IMR-90 (cell line): ENCODE results near the gene ZKSCAN4. TPM values are rescaled to one million over a fixed set of nuclear protein-coding genes. Genes with fewer than 3 reads are reported as not detected.

Experiments used
- ATAC-seq: fragments of 200-7000 bp; cut with Tn5 transposase; 2 replicates; pipeline ENCODE4 v1.9.1; 2020; ENCODE audit warnings: low read depth, mild to moderate bottlenecking, moderate library complexity
- BruUV-seq: library from RNA; stranded (reverse); fragments of 400-500 nt; replicated peaks from 2 replicates; lab custom pipeline; 2021; lab: Mats Ljungman, UMichigan
- CTCF ChIA-PET: fragments of 300-600 bp; formaldehyde crosslinking; extraction: SDS; loops from one replicate; lab custom pipeline; 2021; ENCODE audit warnings: antibody characterized with exemption; lab: Yijun Ruan, JAX
- POLR2A ChIA-PET: fragments of 300-600 bp; sonication (Branson Sonifier 250); formaldehyde crosslinking; loops from one replicate; lab custom pipeline; 2022; ENCODE audit warnings: antibody characterized with exemption; ENCODE audit not compliant: unreplicated experiment; lab: Charles Lee
- DNase-seq: peaks from one replicate; pipeline ENCODE4 v3.0.0; 2013
- H2AFZ ChIP-seq: replicated peaks from 2 replicates; pipeline ENCODE3; 2013; ENCODE audit warnings: low read length, mild to moderate bottlenecking; ENCODE audit not compliant: poor library complexity
- H2AK5ac ChIP-seq: 2 replicates; pipeline ENCODE4 v1.6.1; 2013; ENCODE audit warnings: low read depth, low read length, inconsistent platforms
- H2AK9ac ChIP-seq: replicated peaks from 2 replicates; pipeline ENCODE3; 2013; ENCODE audit warnings: mild to moderate bottlenecking, low read depth, low read length, moderate library complexity; ENCODE audit not compliant: poor library complexity
- H2BK120ac ChIP-seq: 2 replicates; pipeline ENCODE4 v1.6.1; 2013; ENCODE audit warnings: low read depth, low read length, inconsistent platforms
- H2BK15ac ChIP-seq: 3 replicates; pipeline ENCODE4 v1.6.1; 2013; ENCODE audit warnings: low read depth, low read length, inconsistent platforms
- H2BK20ac ChIP-seq: 2 replicates; pipeline ENCODE4 v1.6.1; 2013; ENCODE audit warnings: low read depth, mild to moderate bottlenecking, inconsistent platforms, low read length, moderate library complexity
- H2BK5ac ChIP-seq: 2 replicates; pipeline ENCODE4 v1.6.1; 2013; ENCODE audit warnings: mild to moderate bottlenecking, low read depth, low read length, inconsistent platforms; ENCODE audit not compliant: poor library complexity, severe bottlenecking
- H3K14ac ChIP-seq: replicated peaks from 2 replicates; pipeline ENCODE4 v1.6.1; 2013; ENCODE audit warnings: low read depth, low read length, inconsistent platforms
- H3K18ac ChIP-seq: 2 replicates; pipeline ENCODE4 v1.6.1; 2013; ENCODE audit warnings: low read depth, low read length, control low read depth
- H3K23ac ChIP-seq: 2 replicates; pipeline ENCODE4 v1.6.1; 2013; ENCODE audit warnings: low read depth, low read length, inconsistent platforms
- H3K27ac ChIP-seq: 2 replicates; pipeline ENCODE4 v1.5.1; 2013; ENCODE audit warnings: mild to moderate bottlenecking, control low read depth, low read length; ENCODE audit not compliant: insufficient read depth
- H3K27me3 ChIP-seq: 2 replicates; pipeline ENCODE4 v1.6.1; 2013; ENCODE audit warnings: low read length; ENCODE audit not compliant: control insufficient read depth, insufficient read depth
- H3K36me3 ChIP-seq: 2 replicates; pipeline ENCODE4 v1.6.1; 2013; ENCODE audit warnings: low read length, mixed read lengths; ENCODE audit not compliant: control insufficient read depth, insufficient read depth
- H3K4ac ChIP-seq: 2 replicates; pipeline ENCODE4 v1.6.1; 2013; ENCODE audit warnings: low read depth, low read length, inconsistent platforms
- H3K4me1 ChIP-seq: 2 replicates; pipeline ENCODE4 v1.6.1; 2013; ENCODE audit warnings: low read length, mixed read lengths; ENCODE audit not compliant: control insufficient read depth, insufficient read depth
- H3K4me2 ChIP-seq: 2 replicates; pipeline ENCODE4 v1.6.1; 2013; ENCODE audit warnings: low read depth, mild to moderate bottlenecking, control low read depth, low read length, moderate library complexity
- H3K4me3 ChIP-seq: 2 replicates; pipeline ENCODE4 v1.5.1; 2013; ENCODE audit warnings: low read depth, mild to moderate bottlenecking, control low read depth, low read length, moderate library complexity; ENCODE audit not compliant: insufficient read depth
- H3K56ac ChIP-seq: 2 replicates; pipeline ENCODE4 v1.6.1; 2013; ENCODE audit warnings: low read length, inconsistent platforms; ENCODE audit not compliant: insufficient read depth; ENCODE audit errors: extremely low read depth
- H3K79me1 ChIP-seq, 2 experiments: 2 replicates each; pipeline ENCODE4 v1.6.1; 2013; ENCODE audit warnings: low read length in 2 of 2, inconsistent platforms in 1 of 2, low read depth in 1 of 2
- H3K9ac ChIP-seq: 2 replicates; pipeline ENCODE4 v1.6.1; 2013; ENCODE audit warnings: low read depth, low read length, control low read depth
- H3K9me1 ChIP-seq: 2 replicates; pipeline ENCODE4 v1.6.1; 2013; ENCODE audit warnings: low read length, inconsistent platforms; ENCODE audit not compliant: insufficient read depth
- H3K9me3 ChIP-seq: 2 replicates; pipeline ENCODE4 v1.6.1; 2013; ENCODE audit warnings: low read length; ENCODE audit not compliant: control insufficient read depth, insufficient read depth
- H4K20me1 ChIP-seq: 2 replicates; pipeline ENCODE4 v1.6.1; 2013; ENCODE audit warnings: low read length, inconsistent platforms; ENCODE audit not compliant: insufficient read depth
- H4K5ac ChIP-seq: 2 replicates; pipeline ENCODE4 v1.6.1; 2013; ENCODE audit warnings: mild to moderate bottlenecking, low read depth, low read length, control low read depth
- H4K8ac ChIP-seq, 2 experiments: 2 replicates each; pipeline ENCODE4 v1.6.1; 2013; ENCODE audit warnings: low read depth in 2 of 2, low read length in 2 of 2, control low read depth in 1 of 2, inconsistent platforms in 1 of 2
- H4K91ac ChIP-seq: 2 replicates; pipeline ENCODE4 v1.6.1; 2013; ENCODE audit warnings: low read depth, low read length, inconsistent platforms; ENCODE audit not compliant: insufficient read depth
- CEBPB ChIP-seq: IDR thresholded peaks from 2 replicates; pipeline ENCODE4 v1.6.1; 2012; ENCODE audit warnings: low read depth, low read length, improper control_type of control experiment
- CTCF ChIP-seq: conservative IDR thresholded peaks from 2 replicates; pipeline ENCODE4 v1.5.1; 2012; ENCODE audit warnings: mild to moderate bottlenecking, low read depth, low read length, improper control_type of control experiment
- ELK1 ChIP-seq: fragments of 150-350 bp; IDR thresholded peaks from 2 replicates; pipeline ENCODE4 v1.6.1; 2016; ENCODE audit warnings: low read depth, mild to moderate bottlenecking, low read length, moderate library complexity, borderline replicate concordance
- FOS ChIP-seq: fragments of 150-350 bp; IDR thresholded peaks from 2 replicates; pipeline ENCODE4 v1.6.1; 2016; ENCODE audit warnings: low read depth, low read length
- MAFK ChIP-seq: IDR thresholded peaks from 2 replicates; pipeline ENCODE4 v1.6.1; 2012; ENCODE audit warnings: low read depth, low read length, improper control_type of control experiment
- MAZ ChIP-seq: IDR thresholded peaks from 2 replicates; pipeline ENCODE4 v1.6.1; 2012; ENCODE audit warnings: low read depth, mild to moderate bottlenecking, low read length, improper control_type of control experiment, moderate library complexity, borderline replicate concordance
- MXI1 ChIP-seq: IDR thresholded peaks from 2 replicates; pipeline ENCODE4 v1.6.1; 2012; ENCODE audit warnings: low read depth, mild to moderate bottlenecking, low read length, moderate library complexity, borderline replicate concordance
- NFE2L2 ChIP-seq: fragments of 150-350 bp; IDR thresholded peaks from 2 replicates; pipeline ENCODE4 v1.6.1; 2016; ENCODE audit warnings: low read depth, mild to moderate bottlenecking, low read length
- POLR2A ChIP-seq: IDR thresholded peaks from 2 replicates; pipeline ENCODE4 v1.6.1; 2012; ENCODE audit warnings: mild to moderate bottlenecking, low read depth, low read length
- RAD21 ChIP-seq: IDR thresholded peaks from 2 replicates; pipeline ENCODE4 v1.6.1; 2012; ENCODE audit warnings: low read length, improper control_type of control experiment
- RCOR1 ChIP-seq: IDR thresholded peaks from 2 replicates; pipeline ENCODE4 v1.6.1; 2012; ENCODE audit warnings: mild to moderate bottlenecking, low read length, improper control_type of control experiment; ENCODE audit not compliant: insufficient replicate concordance
- SMC3 ChIP-seq: fragments of 150-350 bp; IDR thresholded peaks from 2 replicates; pipeline ENCODE4 v1.6.1; 2016; ENCODE audit warnings: low read depth, mild to moderate bottlenecking, antibody characterized with exemption, low read length, moderate library complexity
- USF2 ChIP-seq: fragments of 150-350 bp; IDR thresholded peaks from 2 replicates; pipeline ENCODE4 v1.6.1; 2017; ENCODE audit warnings: mild to moderate bottlenecking, antibody characterized with exemption, low read length, low read depth
- dilution Hi-C: fragments of 300-500 bp; cut with HindIII; formaldehyde crosslinking; loops from one replicate; pipeline ENCODE4 v1.14.3; 2018; ENCODE audit warnings: low sequenced_read_pairs; ENCODE audit not compliant: unreplicated experiment
- in situ Hi-C: fragments of 300-500 bp; cut with MboI; formaldehyde crosslinking; loops from 3 replicates; pipeline ENCODE4 v1.14.3; 2019; ENCODE audit warnings: low sequenced_read_pairs, inconsistent platforms, mixed read lengths
- intact Hi-C: fragments of 100-400 bp; cut with micrococcal nuclease; formaldehyde crosslinking; loops from 2 replicates; pipeline ENCODE4 v1.10.0; 2022
- polyA plus RNA-seq, 3 experiments: library from polyadenylated mRNA; depleted of rRNA; stranded (reverse); fragments of >200 nt; gene quantifications; 2 replicates each; pipeline ENCODE4 v1.2.3, GENCODE V29; 2012; ENCODE audit warnings: low replicate concordance in 1 of 3
- total RNA-seq: library from RNA; depleted of rRNA; stranded (reverse); fragments of >200 nt; gene quantifications from 2 replicates; pipeline ENCODE4 v1.2.3, GENCODE V29; 2012

ZKSCAN4 gene
- total and polyA plus RNA-seq, 2 of the 4 experiments (the other 2 are of a cell fraction): 2.4 to 5.7 TPM

- ChIA-PET POLR2A (no interaction called here), CTCF (no interaction called here)
- Histone ChIP-seq H3K56ac (no peak overlapping the region), H3K4me3 (no peak overlapping the region), H2BK5ac (no peak overlapping the region), H3K4ac (no peak overlapping the region), H3K4me1 (no peaks in the 10 kb centered on the region), H3K9ac (no peak overlapping the region), H4K5ac (no peak overlapping the region), H4K91ac (no peak overlapping the region), H2AK5ac (no peak overlapping the region), H3K36me3 (peaks cover 25% of the 10 kb centered on the region), H2BK15ac (no peak overlapping the region), H2BK20ac (no peak overlapping the region), H3K9me3 (no peaks in the 10 kb centered on the region), H3K9me1 (peaks cover 3% of the 10 kb centered on the region), H4K8ac (no peak overlapping the region), H3K14ac (no peak overlapping the region), H3K18ac (no peak overlapping the region), H3K27me3 (no peaks in the 10 kb centered on the region), H2AFZ (no peak overlapping the region), H2AK9ac (no peak overlapping the region), H3K4me2 (no peak overlapping the region), H3K79me1 (peaks cover 10 to 13% of the 10 kb centered on the region in 2 experiments), H4K20me1 (no peaks in the 10 kb centered on the region), H3K27ac (no peak overlapping the region), H2BK120ac (no peak overlapping the region), H3K23ac (no peak overlapping the region)
- no peak for DNase-seq
- BruUV-seq: no TSS peak
- TF ChIP-seq POLR2A (no peak), ELK1 (no peak), SMC3 (no peak), FOS (no peak), CTCF (no peak), RAD21 (no peak), RCOR1 (no peak), CEBPB (no peak), MXI1 (no peak), MAZ (no peak), MAFK (no peak), NFE2L2 (no peak), USF2 (no peak)
- no peak for ATAC-seq
- in situ Hi-C loops: no loop called here
- dilution Hi-C loops: no loop called here
- intact Hi-C loops: no loop called here
Observed at GRCh38 chr6:28274888-28275287, 22.8 kb upstream of the ZKSCAN4 start.
